HepG2 (cell line): ENCODE data around the gene CHN2.

Source experiments
- CTCF ChIP-seq: sonication (generic); formaldehyde crosslinking; IDR thresholded peaks from 2 replicates; pipeline ENCODE4 v1.5.0; 2020; ENCODE audit warnings: mild to moderate bottlenecking, missing genetic modification reagents, moderate library complexity
- HNRNPUL1 ChIP-seq: fragments of 200-400 bp; formaldehyde crosslinking; IDR thresholded peaks from 2 replicates; pipeline ENCODE4 v1.6.1; 2017; ENCODE audit warnings: low read depth, mild to moderate bottlenecking, low read length, moderate library complexity
- NFE2L1 ChIP-seq: sonication (generic); formaldehyde crosslinking; IDR thresholded peaks from 2 replicates; pipeline ENCODE4 v1.4.0; 2020; ENCODE audit warnings: missing genetic modification reagents, mild to moderate bottlenecking, borderline replicate concordance
- PCBP2 ChIP-seq: fragments of 200-400 bp; formaldehyde crosslinking; optimal IDR thresholded peaks from 2 replicates; pipeline ENCODE3; 2018; ENCODE audit warnings: low read length, low read depth; ENCODE audit not compliant: poor library complexity, severe bottlenecking
- SIN3A ChIP-seq: IDR thresholded peaks from 2 replicates; pipeline ENCODE4 v1.6.1; 2011; ENCODE audit warnings: low read depth, mild to moderate bottlenecking, control low read depth, low read length, borderline replicate concordance
- TGIF2 ChIP-seq: IDR thresholded peaks from 2 replicates; pipeline ENCODE4 v1.6.1; 2016; ENCODE audit warnings: control low read depth, missing compliant biosample characterization
- ZNF580 ChIP-seq: IDR thresholded peaks from 2 replicates; pipeline ENCODE4 v1.6.1; 2016; ENCODE audit warnings: low read depth, borderline replicate concordance
- ZNF678 ChIP-seq: sonication (generic); formaldehyde crosslinking; IDR thresholded peaks from 2 replicates; pipeline ENCODE4 v1.4.0; 2020; ENCODE audit warnings: mild to moderate bottlenecking, missing genetic modification reagents
- TF ChIP-seq, protein P1 (sequence below): sonication (generic); formaldehyde crosslinking; conservative IDR thresholded peaks from 2 replicates; pipeline ENCODE4 v1.4.0; 2020; ENCODE audit warnings: missing genetic modification reagents

DNA sequence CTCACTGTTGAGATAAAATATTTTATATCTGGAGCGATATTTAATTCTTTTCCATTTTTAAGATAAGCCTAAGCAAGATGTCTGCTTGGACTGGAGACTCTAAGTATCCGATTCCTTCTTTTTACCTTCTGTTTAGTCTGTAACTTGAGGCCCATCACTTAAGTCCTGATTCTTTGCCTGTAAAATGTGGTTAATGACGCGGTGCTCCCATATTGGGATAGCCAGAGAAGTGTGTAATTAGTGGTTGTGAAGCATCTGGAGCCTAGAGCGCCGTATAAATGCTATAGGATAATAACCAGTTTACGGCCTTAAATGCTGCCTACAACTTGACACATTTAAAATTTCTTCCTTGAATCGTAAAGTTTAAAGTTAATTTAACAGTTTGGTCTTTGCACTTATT, 132.9 kb downstream of the CHN2 start:
- TF ChIP-seq TGIF2 (CRISPR knock-in tag) (no peak), ZNF580 (CRISPR knock-in tag) (no peak), PCBP2 (no peak), NFE2L1 (CRISPR knock-in tag) (no peak), CTCF (CRISPR knock-in tag) (no peak), HNRNPUL1 (no peak), SIN3A (no peak), ZNF678 (no peak)
- TF ChIP-seq, protein P1, sequence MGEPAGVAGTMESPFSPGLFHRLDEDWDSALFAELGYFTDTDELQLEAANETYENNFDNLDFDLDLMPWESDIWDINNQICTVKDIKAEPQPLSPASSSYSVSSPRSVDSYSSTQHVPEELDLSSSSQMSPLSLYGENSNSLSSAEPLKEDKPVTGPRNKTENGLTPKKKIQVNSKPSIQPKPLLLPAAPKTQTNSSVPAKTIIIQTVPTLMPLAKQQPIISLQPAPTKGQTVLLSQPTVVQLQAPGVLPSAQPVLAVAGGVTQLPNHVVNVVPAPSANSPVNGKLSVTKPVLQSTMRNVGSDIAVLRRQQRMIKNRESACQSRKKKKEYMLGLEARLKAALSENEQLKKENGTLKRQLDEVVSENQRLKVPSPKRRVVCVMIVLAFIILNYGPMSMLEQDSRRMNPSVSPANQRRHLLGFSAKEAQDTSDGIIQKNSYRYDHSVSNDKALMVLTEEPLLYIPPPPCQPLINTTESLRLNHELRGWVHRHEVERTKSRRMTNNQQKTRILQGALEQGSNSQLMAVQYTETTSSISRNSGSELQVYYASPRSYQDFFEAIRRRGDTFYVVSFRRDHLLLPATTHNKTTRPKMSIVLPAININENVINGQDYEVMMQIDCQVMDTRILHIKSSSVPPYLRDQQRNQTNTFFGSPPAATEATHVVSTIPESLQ: no peak
